NCI-H2081 treated with DMSO at 0.1 percent for 48 hours (cell line): ENCODE results near the gene HHIPL1.

Experiments used
- DNase-seq: peaks from one replicate; lab custom pipeline; 2025; lab: John Stamatoyannopoulos, UW

Gene HHIPL1

GRCh38 chr14:99690636-99691035, 45.7 kb downstream of the HHIPL1 start:
- DNase-seq, result no peak

GRCh38 chr14:99691111-99691885, 46.4 kb downstream of the HHIPL1 start:
- no peak for DNase-seq

GRCh38 chr14:99693918-99694317, 49.0 kb downstream of the HHIPL1 start:
- no peak for DNase-seq

- no peak for DNase-seq
These were observed 52.0 kb downstream of the HHIPL1 start for GRCh38 chr14:99696929-99697328.

- no peak for DNase-seq
These were observed 53.3 kb downstream of the HHIPL1 start for GRCh38 chr14:99698236-99698635.

- DNase-seq, result no peak
These were observed 53.7 kb downstream of the HHIPL1 start for GRCh38 chr14:99698642-99699041.

GRCh38 chr14:99699085-99699760, 54.3 kb downstream of the HHIPL1 start:
- no peak for DNase-seq

GRCh38 chr14:99699861-99700260, 54.9 kb downstream of the HHIPL1 start:
- no peak for DNase-seq

- DNase-seq, result no peak
These were observed 55.5 kb downstream of the HHIPL1 start for GRCh38 chr14:99700379-99700778.

- no peak for DNase-seq
These were observed 56.3 kb downstream of the HHIPL1 start for GRCh38 chr14:99701260-99701659.

GRCh38 chr14:99702115-99702514, 57.2 kb downstream of the HHIPL1 start:
- no peak for DNase-seq

GRCh38 chr14:99703381-99703780, 58.5 kb downstream of the HHIPL1 start:
- DNase-seq, result no peak

GRCh38 chr14:99704037-99704436, 59.1 kb downstream of the HHIPL1 start:
- DNase-seq, result no peak

GRCh38 chr14:99706107-99706900, 61.4 kb downstream of the HHIPL1 start:
- DNase-seq, result no peak

GRCh38 chr14:99707420-99707819, 62.5 kb downstream of the HHIPL1 start:
- no peak for DNase-seq

GRCh38 chr14:99707921-99708320, 63.0 kb downstream of the HHIPL1 start:
- no peak for DNase-seq

- no peak for DNase-seq
These were observed 63.5 kb downstream of the HHIPL1 start for GRCh38 chr14:99708449-99708848.

GRCh38 chr14:99713972-99714371, 69.0 kb downstream of the HHIPL1 start:
- DNase-seq, result no peak

GRCh38 chr14:99715266-99716000, 70.5 kb downstream of the HHIPL1 start:
- DNase-seq, result no peak

- DNase-seq, result no peak
These were observed 71.3 kb downstream of the HHIPL1 start for GRCh38 chr14:99716091-99716849.
